Measurements from ENCODE around the gene OXCT2.
A peak's percentile ranks its signal among the peaks of the same experiment; 100 is the strongest.
"Not testable (repeated sequence)": the region's sequence is repeated elsewhere in the genome, so short reads cannot be mapped to it uniquely, and the experiment has no call there.

Gene OXCT2

DNA sequence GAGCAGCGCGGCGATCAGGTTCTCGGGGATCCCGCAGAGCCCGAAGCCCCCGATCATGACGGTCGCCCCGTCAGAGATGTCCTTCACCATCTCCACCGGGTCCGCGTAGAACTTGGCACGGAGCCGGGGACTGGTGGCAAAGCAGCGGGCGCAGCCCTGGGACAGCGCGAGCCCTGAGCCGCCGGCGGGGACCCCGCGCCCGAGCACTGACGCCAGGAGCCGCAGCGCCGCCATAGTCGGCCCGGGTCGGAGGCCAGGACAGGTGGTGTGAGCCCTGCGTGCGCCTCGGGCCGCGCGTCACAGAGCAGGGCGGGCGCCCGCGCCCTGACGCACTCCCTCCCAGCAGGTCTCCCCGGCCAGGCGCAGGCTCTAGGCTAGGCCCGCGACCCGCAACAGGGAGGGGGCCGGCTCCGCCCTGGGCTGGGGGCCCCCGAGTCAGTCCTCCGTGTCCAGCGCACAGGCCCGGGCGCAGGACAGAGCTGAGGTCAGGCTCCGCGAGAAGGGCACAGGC is at the start of gene OXCT2:
Gene OXCT2 (minus strand): TSS at position 327 of the 511 bp plus-strand sequence. CDS start 93 bp downstream, at position 234.
- DNase-seq (ENCODE audit: low read depth in 2 of 2) = not testable (repeated sequence)

DNA sequence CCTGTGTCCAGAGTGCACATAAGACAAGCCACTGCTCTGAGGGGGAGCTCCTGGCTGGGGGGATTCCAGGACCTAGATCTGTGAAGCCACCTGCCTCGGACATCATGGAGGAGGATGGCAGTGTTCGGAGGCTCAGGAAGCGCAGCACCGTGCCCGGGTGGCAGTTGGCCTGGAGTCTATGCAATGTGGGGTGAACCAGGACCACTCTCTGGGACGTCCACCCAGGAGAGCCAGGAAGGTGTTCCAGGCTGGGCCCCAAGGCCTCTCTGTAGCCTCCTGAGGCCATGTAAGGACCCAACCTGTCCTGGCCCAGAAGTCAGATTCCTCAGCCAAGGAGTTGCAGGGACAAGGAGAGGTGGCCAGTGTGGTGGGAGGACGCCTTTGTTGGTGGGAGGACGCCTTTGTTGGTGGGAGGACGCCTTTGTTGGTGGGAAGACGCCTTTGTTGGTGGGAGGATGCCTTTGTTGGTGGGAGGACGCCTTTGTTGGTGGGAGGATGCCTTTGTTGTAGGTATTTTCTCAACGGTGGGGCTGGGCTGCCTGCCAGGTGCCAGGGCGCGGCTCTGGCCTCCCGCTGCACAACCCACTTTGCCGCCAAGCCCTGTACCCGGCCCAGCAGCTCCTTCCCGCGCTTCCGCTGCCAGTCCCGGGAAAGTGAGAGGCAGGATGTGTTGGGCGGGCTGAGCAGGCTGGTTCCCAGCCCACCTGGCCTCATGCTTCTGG is 48.1 kb upstream of the OXCT2 start:
- no peak for DNase-seq (ENCODE audit: low read depth in 2 of 2)

DNA sequence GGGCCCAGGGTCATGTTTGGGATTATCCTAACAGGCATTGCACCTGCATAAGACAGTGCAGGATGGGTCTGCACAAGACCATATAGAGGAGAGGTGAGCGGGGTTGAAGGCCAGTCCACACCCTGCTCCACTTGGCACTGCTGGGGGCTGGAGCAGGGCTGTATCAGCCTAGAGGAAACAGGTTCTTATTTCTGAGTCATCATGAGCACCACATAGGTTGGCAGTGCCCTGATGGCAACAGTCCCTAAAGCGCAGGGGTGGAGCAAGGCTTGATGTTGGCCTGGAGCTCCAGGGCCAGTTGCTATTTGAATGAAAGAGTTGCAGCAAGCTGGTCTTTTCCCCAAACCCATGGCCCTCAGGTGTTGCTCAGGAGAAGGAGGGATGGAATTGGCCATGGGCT is 47.3 kb upstream of the OXCT2 start:
- DNase-seq (ENCODE audit: low read depth in 2 of 2) = no peak

GRCh38 chr1:39817091-39817932 is 46.2 kb upstream of the OXCT2 start:
- peak; percentile 11 to 33 for DNase-seq (ENCODE audit: low read depth in 2 of 2)

DNA sequence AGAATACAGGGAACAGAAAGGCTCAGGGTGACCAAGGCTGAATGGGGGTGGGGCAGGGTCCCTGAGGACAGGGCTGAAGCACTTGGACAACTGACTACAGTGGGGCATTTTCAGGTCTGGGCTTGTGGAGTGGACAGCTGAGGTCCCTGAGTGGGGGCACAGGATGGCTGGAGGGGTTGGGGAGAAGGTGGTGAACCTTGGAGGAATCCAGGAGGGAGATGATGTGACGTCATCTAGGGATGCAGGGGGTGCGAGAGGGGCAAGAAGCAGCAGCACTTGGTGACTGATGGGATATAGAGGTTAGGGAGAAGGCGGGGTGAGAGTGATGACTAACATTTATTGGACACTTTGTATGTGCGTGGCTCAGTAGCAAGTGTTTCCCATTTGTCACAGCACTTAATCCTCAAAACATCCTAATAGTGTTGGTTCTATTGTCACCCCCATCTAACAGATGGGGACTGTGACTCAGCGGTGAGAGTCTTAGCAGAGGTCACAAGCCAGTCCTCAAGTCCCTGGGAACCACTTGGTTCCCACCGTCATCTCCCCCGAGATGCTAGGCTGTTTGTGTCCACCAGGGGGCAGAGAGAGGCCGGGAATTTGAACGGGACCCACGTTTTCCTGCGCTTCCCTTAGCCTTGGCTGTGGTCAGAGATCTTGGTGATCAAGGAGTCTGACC is 45.4 kb upstream of the OXCT2 start:
- DNase-seq (ENCODE audit: low read depth in 2 of 2) = peak; percentile 8 to 44

DNA sequence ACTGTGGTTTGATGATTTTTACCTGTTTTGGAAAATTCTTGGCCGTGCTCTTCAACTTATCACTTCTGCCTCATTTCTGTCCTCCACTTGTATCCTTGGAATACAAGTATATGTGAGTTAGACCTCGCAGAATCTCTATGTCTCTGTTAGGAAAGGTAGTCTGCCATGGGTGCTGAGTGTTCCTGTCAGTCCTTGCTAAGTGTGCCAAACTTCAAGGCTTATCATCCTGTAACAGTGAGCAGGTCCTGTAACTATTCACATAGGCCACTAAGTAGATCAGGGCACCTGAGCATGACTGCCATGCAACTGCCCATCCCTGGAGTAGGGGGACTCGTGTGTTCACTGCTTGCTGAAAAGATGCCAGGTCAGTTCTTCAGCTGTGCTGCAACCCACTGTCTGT is 41.8 kb upstream of the OXCT2 start:
- no peak for DNase-seq (ENCODE audit: low read depth in 2 of 2)

GRCh38 chr1:39808784-39809517 is 37.8 kb upstream of the OXCT2 start:
- DNase-seq (ENCODE audit: low read depth in 2 of 2) = no peak

- DNase-seq (ENCODE audit: low read depth in 2 of 2) = no peak
Measured at GRCh38 chr1:39805385-39805784, 34.2 kb upstream of the OXCT2 start.

DNA sequence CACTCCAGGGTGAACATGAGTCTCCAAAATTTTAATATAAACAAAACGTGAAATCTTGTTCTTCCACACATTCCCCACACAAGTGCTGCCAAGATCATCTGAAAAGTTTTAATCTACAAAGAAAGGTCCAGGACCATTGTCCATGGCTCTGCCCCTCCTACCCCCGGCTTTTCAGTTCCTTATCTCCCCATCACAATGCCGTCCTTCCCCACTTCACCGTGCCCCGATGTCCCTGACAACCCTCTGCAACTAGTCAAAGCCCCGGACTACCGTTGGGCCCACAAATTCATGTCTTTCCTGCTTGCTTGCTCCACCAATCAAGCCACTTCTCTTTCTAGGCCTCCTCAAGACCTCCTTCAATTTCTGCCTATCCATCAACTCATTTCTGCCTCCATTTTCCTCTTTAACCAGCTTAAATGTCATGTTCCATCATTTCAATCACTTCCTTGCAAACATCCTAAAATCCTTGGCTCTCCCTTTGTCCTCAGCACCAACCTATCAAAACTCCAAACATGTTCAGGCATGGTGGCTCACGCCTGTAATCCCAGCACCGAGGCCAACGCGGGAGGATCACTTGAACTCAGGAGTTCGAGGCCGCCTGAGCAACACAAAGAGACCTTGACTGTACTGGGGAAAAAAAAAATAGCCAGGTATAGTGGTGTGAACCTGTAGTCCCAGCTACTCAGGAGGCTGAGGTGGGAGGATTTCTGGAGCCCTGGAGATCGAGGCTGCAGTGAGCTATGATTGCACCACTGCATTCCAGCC is 31.5 kb upstream of the OXCT2 start:
- DNase-seq (ENCODE audit: low read depth in 2 of 2) = no peak

DNA sequence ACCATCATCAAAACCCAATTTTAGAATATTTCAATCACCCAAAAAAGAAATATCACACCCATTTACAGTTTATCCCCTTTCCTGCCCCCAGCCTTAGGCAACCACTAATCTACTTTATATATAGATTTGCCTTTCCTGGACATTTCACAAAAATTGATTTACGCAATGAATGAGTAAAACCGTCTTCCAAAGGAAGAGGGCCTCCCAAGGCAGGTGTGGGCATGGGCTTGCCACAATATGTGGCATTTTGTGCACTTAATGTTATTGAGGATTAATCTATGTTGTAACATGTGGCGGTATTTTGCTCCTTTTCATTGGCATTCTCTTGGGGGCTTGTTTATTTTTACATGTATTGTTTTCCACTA is 29.3 kb upstream of the OXCT2 start:
- DNase-seq (ENCODE audit: low read depth in 2 of 2) = no peak

GRCh38 chr1:39799770-39800470 is 28.8 kb upstream of the OXCT2 start:
- peak; percentile 34 to 46 for DNase-seq (ENCODE audit: low read depth in 2 of 2)

DNA sequence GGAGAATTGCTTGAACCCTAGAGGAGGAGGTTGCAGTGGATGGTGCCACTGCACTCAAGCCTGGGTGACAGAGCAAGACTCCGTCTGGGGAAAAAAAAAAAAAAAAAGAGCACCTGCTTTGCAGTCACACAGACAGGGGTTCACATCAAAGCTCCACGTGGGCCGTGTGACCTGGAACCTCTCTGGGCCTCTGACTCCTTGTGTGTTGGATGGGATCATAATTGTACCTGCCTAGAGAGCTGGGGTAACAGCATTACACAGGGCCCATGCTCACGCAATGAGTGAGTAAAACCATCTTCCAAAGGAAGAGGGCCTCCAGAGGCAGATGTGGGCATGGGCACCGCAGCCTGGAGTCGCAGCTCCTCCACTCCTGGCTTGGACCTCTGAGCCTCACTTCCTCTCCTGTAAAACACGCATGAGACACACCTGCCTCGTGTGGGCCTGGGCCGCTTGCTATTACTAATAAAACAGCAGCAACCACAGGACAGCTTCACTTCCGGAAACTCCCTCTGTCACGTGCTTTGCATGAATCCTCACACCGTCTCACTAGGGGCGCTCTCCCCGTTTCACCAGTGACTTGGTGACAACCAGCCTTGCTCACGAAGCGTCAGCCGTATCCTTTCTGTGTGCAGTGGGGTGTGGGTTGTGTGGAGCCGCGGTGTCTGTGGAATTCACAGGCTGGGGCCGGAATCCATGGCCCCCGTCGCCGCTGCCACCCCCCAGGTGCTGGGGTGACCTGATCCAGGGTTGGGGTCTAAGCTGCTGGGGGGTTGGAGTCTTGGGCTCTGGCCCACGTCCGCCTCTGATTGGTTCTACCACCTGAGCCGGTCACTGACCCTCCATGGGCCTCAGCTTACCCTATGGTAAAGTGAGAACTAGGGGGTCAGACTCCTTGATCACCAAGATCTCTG is 28.0 kb upstream of the OXCT2 start:
- DNase-seq (ENCODE audit: low read depth in 2 of 2) = peak; percentile 68 to 78

- DNase-seq (ENCODE audit: low read depth in 2 of 2) = no peak
Measured at GRCh38 chr1:39795651-39796050, 24.5 kb upstream of the OXCT2 start.

GRCh38 chr1:39791838-39792237 is 20.7 kb upstream of the OXCT2 start:
- DNase-seq (ENCODE audit: low read depth in 2 of 2) = no peak

DNA sequence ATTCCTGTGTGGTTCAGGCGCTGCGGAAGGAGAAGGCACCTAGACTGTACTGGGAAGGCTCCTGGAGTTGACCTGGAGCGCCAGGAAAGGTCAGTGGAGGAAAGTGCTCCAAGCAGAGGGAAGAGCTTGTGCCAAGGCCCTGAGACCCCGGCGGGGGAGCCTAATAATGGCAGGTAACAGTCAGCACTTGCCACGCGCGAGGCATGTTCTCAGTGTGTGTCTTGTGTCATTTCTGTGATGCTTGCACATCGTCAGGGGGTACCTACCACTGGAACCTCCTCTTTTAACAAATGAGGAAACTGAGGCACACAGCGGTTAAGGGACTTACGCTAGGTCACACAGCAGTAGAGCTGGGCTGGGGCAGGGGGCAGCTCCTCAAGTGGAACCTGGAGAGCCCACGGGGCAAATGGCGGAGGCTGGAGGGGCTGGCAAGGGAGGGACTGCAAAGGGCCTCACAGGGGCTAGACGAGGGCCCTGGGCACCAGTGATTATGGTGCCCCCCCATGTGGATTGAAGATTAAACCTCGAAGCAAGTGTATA is 18.5 kb upstream of the OXCT2 start:
- no peak for DNase-seq (ENCODE audit: low read depth in 2 of 2)

- DNase-seq (ENCODE audit: low read depth in 2 of 2) = peak; percentile 10 to 15
Measured at GRCh38 chr1:39788758-39789570, 17.8 kb upstream of the OXCT2 start, which contains the start of gene BMP8B. Gene BMP8B, minus strand, starts transcription at chr1:39788865. Its CDS starts 380 bp downstream, at chr1:39788485.

DNA sequence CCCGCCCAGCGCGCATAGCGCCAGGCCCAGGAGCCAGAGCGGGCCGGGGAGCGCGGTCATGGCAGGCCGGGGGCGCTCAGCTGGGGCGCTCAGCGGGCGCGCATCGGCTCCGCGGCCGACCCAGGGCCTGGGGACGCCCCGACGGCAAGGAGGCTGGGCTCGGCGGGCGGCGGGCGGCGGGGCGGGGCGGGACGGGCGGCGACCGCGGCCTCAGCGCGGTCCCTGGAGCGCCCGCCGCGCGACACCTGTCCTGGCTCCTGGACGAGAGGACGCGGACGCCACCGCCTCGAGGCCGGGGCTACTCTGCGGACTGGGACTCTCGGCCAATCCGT is 17.2 kb upstream of the OXCT2 start:
- DNase-seq (ENCODE audit: low read depth in 2 of 2) = no peak

GRCh38 chr1:39787964-39788363 is 16.8 kb upstream of the OXCT2 start:
- not testable (repeated sequence) for DNase-seq (ENCODE audit: low read depth in 2 of 2)
